GM18517 (cell line): ENCODE measurements around the gene UBR2.
A peak's percentile ranks its signal among the peaks of the same experiment; 100 is the strongest.
"Not testable (repeated sequence)": the region's sequence is repeated elsewhere in the genome, so short reads cannot be mapped to it uniquely, and the experiment has no call there.

Experiments used
- ATAC-seq: cut with Tn5 transposase; IDR thresholded peaks from one replicate; pipeline ENCODE4 v1.9.1; 2021; ENCODE audit warnings: mild to moderate bottlenecking, moderate library complexity; ENCODE audit not compliant: unreplicated experiment

Gene UBR2

GRCh38 chr6:42555477-42556457 is 8.1 kb upstream of the UBR2 start:
- ATAC-seq = no peak

- ATAC-seq = no peak
Observed at GRCh38 chr6:42556462-42556861, 7.4 kb upstream of the UBR2 start.

GRCh38 chr6:42559276-42559675 is 4.6 kb upstream of the UBR2 start:
- ATAC-seq = not testable (repeated sequence)

- no peak for ATAC-seq
Observed at GRCh38 chr6:42561986-42562385, 1.8 kb upstream of the UBR2 start.

- ATAC-seq = no peak
Observed at GRCh38 chr6:42562788-42563405, 932 bp upstream of the UBR2 start.

GRCh38 chr6:42564506-42564825 is 637 bp downstream of the UBR2 start:
- peak; percentile 8 for ATAC-seq

GRCh38 chr6:42565823-42566613 is 2.2 kb downstream of the UBR2 start:
- ATAC-seq = no peak

- ATAC-seq = no peak
Observed at GRCh38 chr6:42566614-42567208, 2.9 kb downstream of the UBR2 start.

GRCh38 chr6:42567237-42567636 is 3.4 kb downstream of the UBR2 start:
- ATAC-seq = not testable (repeated sequence)

GRCh38 chr6:42569102-42570028 is 5.5 kb downstream of the UBR2 start:
- ATAC-seq = no peak

- peak; percentile 27 for ATAC-seq
Observed at GRCh38 chr6:42571611-42572342, 7.9 kb downstream of the UBR2 start.

- peak; percentile 81 for ATAC-seq
Observed at GRCh38 chr6:42572523-42572922, 8.7 kb downstream of the UBR2 start.

- ATAC-seq = not testable (repeated sequence)
Observed at GRCh38 chr6:42576538-42576937, 12.7 kb downstream of the UBR2 start.

GRCh38 chr6:42598300-42598699 is 34.5 kb downstream of the UBR2 start:
- no peak for ATAC-seq

- ATAC-seq = no peak
Observed at GRCh38 chr6:42599558-42599957, 35.7 kb downstream of the UBR2 start.

- no peak for ATAC-seq
Observed at GRCh38 chr6:42604150-42604549, 40.3 kb downstream of the UBR2 start.

- not testable (repeated sequence) for ATAC-seq
Observed at GRCh38 chr6:42604699-42605098, 40.9 kb downstream of the UBR2 start.

GRCh38 chr6:42610416-42610815 is 46.6 kb downstream of the UBR2 start:
- no peak for ATAC-seq

GRCh38 chr6:42615518-42615917 is 51.7 kb downstream of the UBR2 start:
- no peak for ATAC-seq
